Thyroid gland (tissue), 4 donors: Measurements from ENCODE around the gene STMND1.

Experiments used
- POLR2A ChIP-seq, 2 donors: fragments of 450-650 bp; IDR thresholded peaks; one replicate each; pipeline ENCODE4 v1.6.1; 2017; ENCODE audit warnings: antibody characterized with exemption in 2 of 2, mild to moderate bottlenecking in 2 of 2, moderate library complexity in 1 of 2
- TF ChIP-seq, protein P1 (sequence below), 6 experiments: fragments of 200-600 bp in 3 of 6; fragments of 450-650 bp in 3 of 6; sonication (generic) in 3 of 6; IDR thresholded peaks; one replicate each; pipeline ENCODE4 v1.5.1; 2016 to 2019; ENCODE audit warnings: antibody characterized with exemption in 6 of 6, mild to moderate bottlenecking in 2 of 6, inconsistent platforms in 1 of 6, moderate library complexity in 1 of 6

DNA sequence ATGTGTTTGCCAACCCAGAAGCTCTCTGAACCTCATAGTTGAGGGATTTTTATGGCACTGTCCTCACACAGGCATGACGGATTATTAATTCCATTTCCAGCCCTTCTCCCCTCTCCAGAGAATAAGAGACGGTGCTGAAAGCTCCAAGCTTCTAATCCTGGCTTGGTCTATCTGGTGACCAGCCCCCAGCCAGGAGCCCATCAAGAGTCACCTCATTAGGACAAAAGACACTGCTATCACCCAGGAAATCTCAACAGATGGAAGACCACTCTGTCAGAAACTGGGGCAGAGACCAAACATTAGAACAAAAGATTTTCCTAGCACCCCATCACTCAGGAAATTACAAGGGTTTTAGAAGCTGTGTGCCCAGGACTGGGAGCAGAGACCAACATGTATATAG is 48.2 kb downstream of the STMND1 start:
- TF ChIP-seq, protein P1, sequence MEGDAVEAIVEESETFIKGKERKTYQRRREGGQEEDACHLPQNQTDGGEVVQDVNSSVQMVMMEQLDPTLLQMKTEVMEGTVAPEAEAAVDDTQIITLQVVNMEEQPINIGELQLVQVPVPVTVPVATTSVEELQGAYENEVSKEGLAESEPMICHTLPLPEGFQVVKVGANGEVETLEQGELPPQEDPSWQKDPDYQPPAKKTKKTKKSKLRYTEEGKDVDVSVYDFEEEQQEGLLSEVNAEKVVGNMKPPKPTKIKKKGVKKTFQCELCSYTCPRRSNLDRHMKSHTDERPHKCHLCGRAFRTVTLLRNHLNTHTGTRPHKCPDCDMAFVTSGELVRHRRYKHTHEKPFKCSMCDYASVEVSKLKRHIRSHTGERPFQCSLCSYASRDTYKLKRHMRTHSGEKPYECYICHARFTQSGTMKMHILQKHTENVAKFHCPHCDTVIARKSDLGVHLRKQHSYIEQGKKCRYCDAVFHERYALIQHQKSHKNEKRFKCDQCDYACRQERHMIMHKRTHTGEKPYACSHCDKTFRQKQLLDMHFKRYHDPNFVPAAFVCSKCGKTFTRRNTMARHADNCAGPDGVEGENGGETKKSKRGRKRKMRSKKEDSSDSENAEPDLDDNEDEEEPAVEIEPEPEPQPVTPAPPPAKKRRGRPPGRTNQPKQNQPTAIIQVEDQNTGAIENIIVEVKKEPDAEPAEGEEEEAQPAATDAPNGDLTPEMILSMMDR (IDR thresholded peaks at IDR 0.05): no peak
- no peak for TF ChIP-seq POLR2A (IDR thresholded peaks at IDR 0.05)
